Sigmoid colon (tissue), 7 donors: ENCODE data around the gene ASCL2. TPM values are rescaled to one million over a fixed set of nuclear protein-coding genes. Genes with fewer than 3 reads are reported as not detected.

ENCODE experiments used
- DNase-seq: peaks from one replicate; pipeline ENCODE4 v3.0.0-alpha.2; 2019
- H3K27ac ChIP-seq, 4 donors: fragments of 200-600 bp; sonication (generic); one replicate each; pipeline ENCODE4 v1.5.1; 2016 to 2019; ENCODE audit warnings: mild to moderate bottlenecking in 1 of 4
- H3K27me3 ChIP-seq, 3 donors: fragments of 200-600 bp; sonication (generic); one replicate each; pipeline ENCODE4 v1.5.1; 2019; ENCODE audit warnings: mild to moderate bottlenecking in 1 of 3
- H3K36me3 ChIP-seq, 4 donors: fragments of 200-600 bp; sonication (generic); one replicate each; pipeline ENCODE4 v1.5.1; 2016 to 2019
- H3K4me1 ChIP-seq, 4 donors: fragments of 200-600 bp; sonication (generic); one replicate each; pipeline ENCODE4 v1.5.1; 2017 to 2019
- H3K4me3 ChIP-seq, 4 donors: fragments of 200-600 bp; sonication (generic); one replicate each; pipeline ENCODE4 v1.5.1; 2017 to 2019; ENCODE audit warnings: mild to moderate bottlenecking in 2 of 4, moderate library complexity in 1 of 4
- H3K9me3 ChIP-seq, 4 donors: fragments of 200-600 bp in 3 of 4; sonication (generic) in 3 of 4; one replicate each; pipeline versions ENCODE4 v1.5.1 to v1.6.1; 2013 to 2019
- CTCF ChIP-seq, 4 experiments: fragments of 450-650 bp in 3 of 4; fragments of 200-600 bp in 1 of 4; IDR thresholded peaks; one replicate each; pipeline ENCODE4 v1.5.1; 2016 to 2019; ENCODE audit warnings: antibody characterized with exemption in 4 of 4, mild to moderate bottlenecking in 3 of 4, moderate library complexity in 2 of 4
- EP300 ChIP-seq, 4 donors: sonication (generic); formaldehyde crosslinking; IDR thresholded peaks; one replicate each; pipeline ENCODE4 v1.6.1; 2017; ENCODE audit warnings: antibody characterized with exemption in 4 of 4
- POLR2A ChIP-seq, 2 donors: fragments of 450-650 bp; IDR thresholded peaks; one replicate each; pipeline ENCODE4 v1.6.1; 2016; ENCODE audit warnings: antibody characterized with exemption in 2 of 2, mild to moderate bottlenecking in 2 of 2, moderate library complexity in 2 of 2
- POLR2AphosphoS5 ChIP-seq, 4 donors: sonication (generic); formaldehyde crosslinking; IDR thresholded peaks; one replicate each; pipeline ENCODE4 v1.6.1; 2017; ENCODE audit warnings: antibody characterized with exemption in 4 of 4
- WGBS, 2 donors: extraction: QIAGEN DNeasy Blood & Tissue Kit; methylation state at CpG; one replicate each; pipeline ENCODE4 v1.1.7; 2013; 5-methylcytosine and 5-hydroxymethylcytosine counted together
- intact Hi-C: fragments of 100-400 bp; cut with DNase I; formaldehyde crosslinking; loops from one replicate; pipeline ENCODE4 v1.15.1; 2023
- polyA plus RNA-seq, 3 donors: library from polyadenylated mRNA; stranded (reverse); fragments of 200-250 nt; gene quantifications; one replicate each; pipeline ENCODE4 v1.2.3, GENCODE V29; 2013
- total RNA-seq, 4 donors: library from RNA; depleted of rRNA; stranded (reverse); fragments of >200 nt; gene quantifications; one replicate each; pipeline ENCODE4 v1.1.0, GENCODE V29; 2016
- donor health status: healthy with polysubstance abuse.
- donor health status: Bipolar disorder and iron deficiency.
- donor health status: healthy.

Gene ASCL2, protein sequence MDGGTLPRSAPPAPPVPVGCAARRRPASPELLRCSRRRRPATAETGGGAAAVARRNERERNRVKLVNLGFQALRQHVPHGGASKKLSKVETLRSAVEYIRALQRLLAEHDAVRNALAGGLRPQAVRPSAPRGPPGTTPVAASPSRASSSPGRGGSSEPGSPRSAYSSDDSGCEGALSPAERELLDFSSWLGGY
- total RNA-seq (under 1 TPM in 2 of 4 donors, not detected in 2; 0.28 to 0.33 TPM), polyA plus RNA-seq (1 to 10 TPM; 1.2 to 4.8 (median 1.4) TPM)

- intact Hi-C loops, result no loop called here
- H3K27me3 ChIP-seq, result peaks cover 36 to 67% (median 49%) of the 10 kb centered on the region in 3 donors
- peak within 1 kb of the TSS in 2 of 4 donors; percentile 14 to 43 for H3K27ac ChIP-seq
- peak within 1 kb of the TSS; percentile 16 to 48 (median 40) for H3K4me3 ChIP-seq
- DNase-seq, result no peak
- 1 to 2% methylated on average over 89 of the region's 89 CpGs for WGBS, 2 donors
- TF ChIP-seq POLR2A (IDR thresholded peaks at IDR 0.05) (no peak), POLR2AphosphoS5 (IDR thresholded peaks at IDR 0.05) (no peak), EP300 (IDR thresholded peaks at IDR 0.05) (no peak), CTCF (IDR thresholded peaks at IDR 0.05) (no peak)
- no peaks in the 10 kb centered on the region for H3K9me3 ChIP-seq
- no peaks in the 10 kb centered on the region for H3K36me3 ChIP-seq
- peaks cover 0 to 32% (median 28%) of the 10 kb centered on the region in 4 donors for H3K4me1 ChIP-seq
Observed at GRCh38 chr11:2270322-2271076, at the start of gene ASCL2. Gene ASCL2, minus strand, starts transcription at chr11:2270588. Its CDS starts 256 bp downstream, at chr11:2270332.

DNA sequence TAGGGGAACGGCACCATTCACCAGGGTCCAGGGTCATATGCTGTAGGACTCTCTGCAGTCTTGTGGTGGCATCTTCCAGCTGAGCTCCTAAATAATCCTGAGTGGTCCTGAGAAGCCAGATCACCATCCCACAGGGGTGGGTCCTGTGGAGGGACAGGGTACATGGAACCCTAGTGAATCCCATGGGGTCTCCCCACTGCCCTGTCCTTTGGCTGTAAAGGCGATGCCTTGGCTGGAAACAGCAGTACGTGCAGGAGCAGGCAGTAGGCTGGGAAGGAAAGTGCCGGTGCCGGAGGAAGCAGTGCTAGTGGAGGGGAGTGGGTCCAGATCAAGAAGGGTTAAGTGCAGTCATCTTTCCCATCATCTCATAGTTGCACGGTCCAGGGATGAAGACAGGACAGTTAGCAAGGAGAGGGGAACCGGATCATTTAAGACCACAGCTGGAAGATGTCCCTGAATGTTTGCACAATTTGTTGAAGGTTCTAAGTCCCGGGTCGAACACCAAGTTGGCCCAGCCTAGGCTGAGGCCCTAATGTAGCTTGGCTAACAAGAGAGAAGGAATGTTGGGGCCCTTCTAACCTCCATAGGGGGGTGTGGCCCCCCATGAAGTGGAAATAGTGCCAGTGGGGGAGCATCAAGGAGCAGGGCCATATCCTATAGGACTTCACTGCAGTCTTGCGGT lies 49.5 kb upstream of the ASCL2 start:
- Histone ChIP-seq H3K4me1 (peaks cover 0 to 12% (median 6%) of the 10 kb centered on the region in 4 donors), H3K4me3 (no peak overlapping the region), H3K27me3 (no peaks in the 10 kb centered on the region), H3K36me3 (no peaks in the 10 kb centered on the region), H3K9me3 (peaks cover 0 to 3% (median 0%) of the 10 kb centered on the region in 4 donors), H3K27ac (no peak overlapping the region)
- intact Hi-C loops, result no loop called here
- TF ChIP-seq CTCF (IDR thresholded peaks at IDR 0.05) (no peak), POLR2AphosphoS5 (IDR thresholded peaks at IDR 0.05) (peak in 1 of 4 donors; percentile 10)
- peak; percentile 36 for DNase-seq
- WGBS, 2 donors, result 70 to 78% methylated on average over 10 of the region's 10 CpGs

- Histone ChIP-seq H3K4me3 (no peak overlapping the region), H3K4me1 (peaks cover 0 to 24% (median 19%) of the 10 kb centered on the region in 4 donors), H3K27ac (no peak overlapping the region), H3K9me3 (peaks cover 0 to 3% (median 0%) of the 10 kb centered on the region in 4 donors), H3K27me3 (no peaks in the 10 kb centered on the region), H3K36me3 (no peaks in the 10 kb centered on the region)
- no peak for DNase-seq
- TF ChIP-seq CTCF (IDR thresholded peaks at IDR 0.05), result no peak
- no peak for TF ChIP-seq EP300 (IDR thresholded peaks at IDR 0.05)
- TF ChIP-seq POLR2A (IDR thresholded peaks at IDR 0.05), result no peak
- TF ChIP-seq POLR2AphosphoS5 (IDR thresholded peaks at IDR 0.05), result no peak
- 90 to 94% methylated on average over 7 of the region's 7 CpGs for WGBS, 2 donors
- intact Hi-C loops, result no loop called here
Observed at GRCh38 chr11:2318707-2319106, 48.3 kb upstream of the ASCL2 start.

GRCh38 chr11:2318123-2318522 lies 47.7 kb upstream of the ASCL2 start:
- H3K4me3 ChIP-seq, result no peak overlapping the region
- peaks cover 0 to 30% (median 24%) of the 10 kb centered on the region in 4 donors for H3K4me1 ChIP-seq
- no peaks in the 10 kb centered on the region for H3K27me3 ChIP-seq
- WGBS, 2 donors, result 89 to 93% methylated on average over 4 of the region's 4 CpGs
- intact Hi-C loops, result no loop called here
- TF ChIP-seq POLR2A (IDR thresholded peaks at IDR 0.05) (no peak), EP300 (IDR thresholded peaks at IDR 0.05) (no peak), POLR2AphosphoS5 (IDR thresholded peaks at IDR 0.05) (no peak)
- H3K36me3 ChIP-seq, result no peaks in the 10 kb centered on the region
- peaks cover 0 to 3% (median 0%) of the 10 kb centered on the region in 4 donors for H3K9me3 ChIP-seq
- no peak overlapping the region for H3K27ac ChIP-seq
- peak; percentile 6 for DNase-seq
